Stomach (tissue), 9 donors: Measurements from ENCODE around the gene GNB1L. TPM values are rescaled to one million over a fixed set of nuclear protein-coding genes. Genes with fewer than 3 reads are reported as not detected.
A peak's percentile ranks its signal among the peaks of the same experiment; 100 is the strongest.

Experiments
- DNase-seq, 2 donors: peaks; one replicate each; pipeline versions ENCODE4 v3.0.0 to v3.0.0-alpha.2; 2013 to 2019
- H3K27ac ChIP-seq, 5 donors: fragments of 200-600 bp in 4 of 5; sonication (generic) in 4 of 5; one replicate each; pipeline ENCODE4 v1.5.1; 2013 to 2019; ENCODE audit warnings: mild to moderate bottlenecking in 1 of 5, moderate library complexity in 1 of 5
- H3K27me3 ChIP-seq, 3 donors: fragments of 200-600 bp; sonication (generic); one replicate each; pipeline ENCODE4 v1.5.1; 2017 to 2019; ENCODE audit warnings: mixed run types in 1 of 3
- H3K36me3 ChIP-seq, 4 donors: fragments of 200-600 bp; sonication (generic); 1 replicate in 3 of 4; 2 replicates in 1 of 4; pipeline ENCODE4 v1.5.1; 2016 to 2019
- H3K4me1 ChIP-seq, 4 donors: fragments of 200-600 bp; sonication (generic); one replicate each; pipeline ENCODE4 v1.5.1; 2016 to 2019
- H3K4me3 ChIP-seq, 4 donors: fragments of 200-600 bp; sonication (generic) in 3 of 4; one replicate each; pipeline ENCODE4 v1.5.1; 2016 to 2019; ENCODE audit warnings: mild to moderate bottlenecking in 1 of 4
- H3K9me3 ChIP-seq, 4 donors: fragments of 200-600 bp; sonication (generic); one replicate each; pipeline ENCODE4 v1.5.1; 2016 to 2019
- EP300 ChIP-seq: sonication (generic); formaldehyde crosslinking; IDR thresholded peaks from one replicate; pipeline ENCODE4 v1.6.1; 2017; ENCODE audit warnings: antibody characterized with exemption
- POLR2A ChIP-seq, 4 donors: fragments of 450-650 bp; IDR thresholded peaks; one replicate each; pipeline ENCODE4 v1.6.1; 2016; ENCODE audit warnings: antibody characterized with exemption in 4 of 4, control low read depth in 2 of 4, mild to moderate bottlenecking in 1 of 4, moderate library complexity in 1 of 4
- POLR2AphosphoS5 ChIP-seq, 3 donors: sonication (generic); formaldehyde crosslinking; IDR thresholded peaks; one replicate each; pipeline ENCODE4 v1.6.1; 2016; ENCODE audit warnings: antibody characterized with exemption in 3 of 3
- WGBS, 5 donors: extraction: QIAGEN DNeasy Blood & Tissue Kit in 3 of 5; methylation state at CpG; one replicate each; pipeline versions ENCODE4 v1.1.5 to v1.1.7; 2013 to 2018; 5-methylcytosine and 5-hydroxymethylcytosine counted together
- intact Hi-C: fragments of 100-400 bp; cut with DNase I; formaldehyde crosslinking; loops from one replicate; pipeline ENCODE4 v1.15.1; 2023; ENCODE audit warnings: low total_unique reads
- polyA plus RNA-seq, 3 donors: library from polyadenylated mRNA; stranded (reverse); fragments of 200-250 nt; gene quantifications; one replicate each; pipeline ENCODE4 v1.2.3, GENCODE V29; 2013
- total RNA-seq, 5 donors: library from RNA; depleted of rRNA; stranded (reverse); fragments of >200 nt; gene quantifications; one replicate each; pipeline versions ENCODE4 v1.1.0 to v1.2.3, GENCODE V29; 2014 to 2016
- TF ChIP-seq, protein P1 (sequence below), 7 experiments: fragments of 450-650 bp in 4 of 7; fragments of 200-600 bp in 3 of 7; sonication (generic) in 3 of 7; IDR thresholded peaks; one replicate each; pipeline ENCODE4 v1.5.1; 2016 to 2019; ENCODE audit warnings: antibody characterized with exemption in 7 of 7, control low read depth in 2 of 7, mild to moderate bottlenecking in 1 of 7
- donor health status: healthy with polysubstance abuse.
- donor health status: Bipolar disorder and iron deficiency.
- donor health status: healthy.

GNB1L gene
- total and polyA plus RNA-seq, 8 donors = 0.29 to 6.8 (median 3.1) TPM; not detected in 1

- 24 to 38% (median 31%) methylated on average over 6 to 16 of the region's 16 CpGs for WGBS, 5 donors
- Histone ChIP-seq H3K4me3 (peak overlapping the region; percentile 25 to 53 (median 38)), H3K4me1 (peaks cover 34 to 62% (median 52%) of the 10 kb centered on the region in 4 donors), H3K36me3 (no peaks in the 10 kb centered on the region), H3K27me3 (peaks cover 37 to 95% (median 84%) of the 10 kb centered on the region in 3 donors), H3K9me3 (no peaks in the 10 kb centered on the region), H3K27ac (no peak overlapping the region)
- no peak for DNase-seq
- TF ChIP-seq EP300 = no peak
- TF ChIP-seq POLR2AphosphoS5 (IDR thresholded peaks at IDR 0.05) = no peak
- no peak for TF ChIP-seq POLR2A (IDR thresholded peaks at IDR 0.05)
- TF ChIP-seq, protein P1, sequence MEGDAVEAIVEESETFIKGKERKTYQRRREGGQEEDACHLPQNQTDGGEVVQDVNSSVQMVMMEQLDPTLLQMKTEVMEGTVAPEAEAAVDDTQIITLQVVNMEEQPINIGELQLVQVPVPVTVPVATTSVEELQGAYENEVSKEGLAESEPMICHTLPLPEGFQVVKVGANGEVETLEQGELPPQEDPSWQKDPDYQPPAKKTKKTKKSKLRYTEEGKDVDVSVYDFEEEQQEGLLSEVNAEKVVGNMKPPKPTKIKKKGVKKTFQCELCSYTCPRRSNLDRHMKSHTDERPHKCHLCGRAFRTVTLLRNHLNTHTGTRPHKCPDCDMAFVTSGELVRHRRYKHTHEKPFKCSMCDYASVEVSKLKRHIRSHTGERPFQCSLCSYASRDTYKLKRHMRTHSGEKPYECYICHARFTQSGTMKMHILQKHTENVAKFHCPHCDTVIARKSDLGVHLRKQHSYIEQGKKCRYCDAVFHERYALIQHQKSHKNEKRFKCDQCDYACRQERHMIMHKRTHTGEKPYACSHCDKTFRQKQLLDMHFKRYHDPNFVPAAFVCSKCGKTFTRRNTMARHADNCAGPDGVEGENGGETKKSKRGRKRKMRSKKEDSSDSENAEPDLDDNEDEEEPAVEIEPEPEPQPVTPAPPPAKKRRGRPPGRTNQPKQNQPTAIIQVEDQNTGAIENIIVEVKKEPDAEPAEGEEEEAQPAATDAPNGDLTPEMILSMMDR (IDR thresholded peaks at IDR 0.05) = no peak
- intact Hi-C loops = no loop called here
Observed at GRCh38 chr22:19757140-19757984, 97.3 kb downstream of the GNB1L start.

DNA sequence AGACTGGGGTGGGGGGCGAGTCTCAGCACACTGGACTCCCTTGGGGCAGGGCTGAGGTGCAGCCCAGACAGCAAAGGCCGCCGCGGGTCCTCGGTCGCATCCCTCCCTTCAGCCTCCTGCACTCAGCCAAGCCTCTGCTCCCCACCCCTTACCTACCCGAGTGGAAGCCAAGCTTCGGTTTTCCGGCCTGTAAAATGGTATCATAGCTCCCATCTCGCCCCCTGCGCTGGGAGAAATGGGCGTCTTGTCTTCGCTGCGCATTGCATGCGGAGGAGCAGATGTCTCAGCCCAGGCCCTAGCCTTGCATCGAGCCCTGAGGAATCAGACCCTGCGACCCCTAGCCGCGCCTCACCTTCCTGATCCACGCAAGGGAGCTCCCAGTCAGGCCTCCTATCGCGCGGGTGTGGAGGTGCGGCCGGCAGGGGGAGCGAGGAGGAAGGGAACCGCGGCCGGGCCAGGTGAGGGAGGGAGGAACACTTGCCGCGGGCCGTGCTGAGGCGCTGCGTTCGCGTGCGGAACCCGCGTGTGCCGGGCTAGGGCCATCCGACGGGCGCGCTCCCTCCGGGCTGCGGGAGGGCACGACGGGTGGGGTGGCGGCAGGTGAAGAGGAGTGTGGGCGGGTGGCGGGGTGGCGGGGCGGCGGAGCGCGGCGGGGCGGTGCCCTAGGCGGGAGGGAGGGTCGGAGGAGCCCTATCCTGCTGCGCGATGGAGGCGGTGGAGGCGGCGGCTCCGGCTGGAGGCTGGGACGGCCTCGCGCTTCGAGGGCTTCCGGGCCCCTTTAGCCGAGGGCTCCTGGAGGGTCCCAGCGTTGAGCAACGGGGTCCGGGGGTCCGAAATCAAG lies 98.2 kb downstream of the GNB1L start:
- Histone ChIP-seq H3K27me3 (peaks cover 37 to 95% (median 76%) of the 10 kb centered on the region in 3 donors), H3K36me3 (no peaks in the 10 kb centered on the region), H3K27ac (no peak overlapping the region), H3K4me1 (peaks cover 34 to 57% (median 47%) of the 10 kb centered on the region in 4 donors), H3K4me3 (peak overlapping the region; percentile 25 to 53 (median 38)), H3K9me3 (no peaks in the 10 kb centered on the region)
- TF ChIP-seq, protein P1 (IDR thresholded peaks at IDR 0.05) = peak in 5 of 7 experiments; percentile 25 to 66 (median 56)
- TF ChIP-seq EP300 = no peak
- no peak for TF ChIP-seq POLR2AphosphoS5 (IDR thresholded peaks at IDR 0.05)
- intact Hi-C loops = no loop called here
- DNase-seq = peak; percentile 74 to 79
- 3 to 5% (median 3%) methylated on average over 36 to 76 of the region's 76 CpGs for WGBS, 5 donors

DNA sequence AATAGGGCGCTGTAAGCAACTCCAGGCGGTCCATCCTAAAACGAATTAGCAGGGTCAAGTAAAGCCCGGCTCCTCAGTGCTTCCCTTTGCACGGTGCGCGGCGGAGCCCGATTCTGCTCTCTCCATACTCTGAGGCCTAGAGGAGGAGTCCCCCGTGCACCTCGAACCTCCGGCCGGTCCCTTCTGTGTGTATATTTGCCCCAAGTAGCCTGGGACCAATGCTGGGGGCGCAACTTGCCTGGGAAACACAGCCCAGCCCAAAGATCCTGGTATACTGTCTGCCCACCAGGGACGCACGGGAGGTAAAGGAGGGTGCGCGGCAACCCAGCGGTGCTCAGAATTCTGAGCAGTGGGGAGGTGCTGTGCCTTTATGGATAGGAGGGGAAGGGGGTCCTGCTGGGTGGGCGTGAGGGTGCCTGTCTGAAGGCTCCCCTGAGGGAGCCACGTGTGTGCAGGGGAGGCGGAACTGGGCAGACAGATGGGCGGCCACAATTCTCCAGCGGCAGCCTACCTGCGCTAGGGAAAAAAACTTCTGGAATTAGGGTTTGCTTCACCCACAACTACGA lies 98.9 kb downstream of the GNB1L start:
- Histone ChIP-seq H3K4me1 (peaks cover 29 to 51% (median 41%) of the 10 kb centered on the region in 4 donors), H3K4me3 (peak overlapping the region in 1 of 4 donors; percentile 53), H3K27ac (no peak overlapping the region), H3K36me3 (no peaks in the 10 kb centered on the region), H3K9me3 (no peaks in the 10 kb centered on the region), H3K27me3 (peaks cover 37 to 96% (median 70%) of the 10 kb centered on the region in 3 donors)
- intact Hi-C loops = no loop called here
- 2 to 7% (median 4%) methylated on average over 20 to 26 of the region's 26 CpGs for whole genome bisulfite sequencing, 5 donors
- TF ChIP-seq EP300 (no peak), POLR2A (IDR thresholded peaks at IDR 0.05) (no peak), POLR2AphosphoS5 (IDR thresholded peaks at IDR 0.05) (no peak)
- TF ChIP-seq, protein P1 (IDR thresholded peaks at IDR 0.05) = no peak
- no peak for DNase-seq

- Histone ChIP-seq H3K4me1 (peaks cover 29 to 50% (median 41%) of the 10 kb centered on the region in 4 donors), H3K9me3 (no peaks in the 10 kb centered on the region), H3K4me3 (peak overlapping the region in 1 of 4 donors; percentile 3), H3K36me3 (no peaks in the 10 kb centered on the region), H3K27me3 (peaks cover 37 to 100% (median 68%) of the 10 kb centered on the region in 3 donors), H3K27ac (no peak overlapping the region)
- DNase-seq = no peak
- TF ChIP-seq EP300 = no peak
- TF ChIP-seq POLR2AphosphoS5 (IDR thresholded peaks at IDR 0.05) = no peak
- no peak for TF ChIP-seq POLR2A (IDR thresholded peaks at IDR 0.05)
- TF ChIP-seq, protein P1 (IDR thresholded peaks at IDR 0.05) = no peak
- intact Hi-C loops = no loop called here
- WGBS, 5 donors = 0 to 9% (median 3%) methylated on average over 8 to 59 of the region's 59 CpGs
Observed at GRCh38 chr22:19755145-19755710, 99.4 kb downstream of the GNB1L start.
